ENCODE results near the gene SLC44A3. TPM values are rescaled to one million over a fixed set of nuclear protein-coding genes. Genes with fewer than 3 reads are reported as not detected.

The SLC44A3 gene
- total and polyA plus RNA-seq, 9 donors: 1.1 to 31.3 (median 3.3) TPM

GRCh38 chr1:94888201-94888600, 68.0 kb downstream of the SLC44A3 start:
- H3K4me3 ChIP-seq: no peak overlapping the region
- no peaks in the 10 kb centered on the region for H3K27me3 ChIP-seq
- no peak overlapping the region for H3K27ac ChIP-seq
- H3K36me3 ChIP-seq: no peaks in the 10 kb centered on the region
- intact Hi-C loops (cut with DNase I): no loop called here
- TF ChIP-seq CTCF (IDR thresholded peaks at IDR 0.05) (no peak), EP300 (IDR thresholded peaks at IDR 0.05) (no peak), POLR2A (IDR thresholded peaks at IDR 0.05) (no peak)
- peaks cover 7% of the 10 kb centered on the region for H3K4me1 ChIP-seq (ENCODE audit: insufficient read depth)
- DNase-seq: no peak
- H3K9me3 ChIP-seq: no peaks in the 10 kb centered on the region
- 86 to 89% (median 88%) methylated on average over 3 of the region's 3 CpGs for WGBS, 3 donors

GRCh38 chr1:94892604-94893254, 72.6 kb downstream of the SLC44A3 start:
- H3K4me3 ChIP-seq: no peak overlapping the region

GRCh38 chr1:94894630-94895029, 74.5 kb downstream of the SLC44A3 start:
- Histone ChIP-seq H3K4me3 (no peak overlapping the region), H3K4me1 (ENCODE audit: insufficient read depth) (peaks cover 3% of the 10 kb centered on the region), H3K27ac (no peak overlapping the region), H3K27me3 (no peaks in the 10 kb centered on the region), H3K36me3 (no peaks in the 10 kb centered on the region), H3K9me3 (no peaks in the 10 kb centered on the region)
- DNase-seq: no peak
- intact Hi-C loops (cut with DNase I): no loop called here
- TF ChIP-seq EP300 (IDR thresholded peaks at IDR 0.05) (no peak), POLR2A (IDR thresholded peaks at IDR 0.05) (no peak), CTCF (IDR thresholded peaks at IDR 0.05) (no peak)
- 47 to 61% (median 55%) methylated on average over 4 of the region's 4 CpGs for WGBS, 3 donors

More at GRCh38 chr1:94892604-94893254, 72.6 kb downstream of the SLC44A3 start:
- Histone ChIP-seq H3K27ac (no peak overlapping the region), H3K27me3 (no peaks in the 10 kb centered on the region), H3K36me3 (no peaks in the 10 kb centered on the region), H3K9me3 (no peaks in the 10 kb centered on the region), H3K4me1 (ENCODE audit: insufficient read depth) (no peaks in the 10 kb centered on the region)
- TF ChIP-seq CTCF (IDR thresholded peaks at IDR 0.05): no peak
- no peak for TF ChIP-seq POLR2A (IDR thresholded peaks at IDR 0.05)
- TF ChIP-seq EP300 (IDR thresholded peaks at IDR 0.05): no peak
- no peak for DNase-seq
- WGBS, 3 donors: 65 to 79% (median 75%) methylated on average over 4 of the region's 4 CpGs
- intact Hi-C loops (cut with DNase I): no loop called here

- DNase-seq: no peak
- no peaks in the 10 kb centered on the region for H3K27me3 ChIP-seq
- intact Hi-C loops (cut with DNase I): no loop called here
- 93 to 100% (median 95%) methylated on average over 1 of the region's 1 CpG for WGBS, 3 donors
- no peak overlapping the region for H3K27ac ChIP-seq
- no peaks in the 10 kb centered on the region for H3K36me3 ChIP-seq
- peaks cover 5% of the 10 kb centered on the region for H3K4me1 ChIP-seq (ENCODE audit: insufficient read depth)
- TF ChIP-seq POLR2A (IDR thresholded peaks at IDR 0.05) (no peak), CTCF (IDR thresholded peaks at IDR 0.05) (no peak), EP300 (IDR thresholded peaks at IDR 0.05) (no peak)
- no peaks in the 10 kb centered on the region for H3K9me3 ChIP-seq
- H3K4me3 ChIP-seq: no peak overlapping the region
Observed at GRCh38 chr1:94895518-94895917, 75.4 kb downstream of the SLC44A3 start.

Measured in ovary (tissue), 9 donors.